GM12878 (cell line): ENCODE results near the gene LTBP4. TPM values are rescaled to one million over a fixed set of nuclear protein-coding genes. Genes with fewer than 3 reads are reported as not detected.

ENCODE experiments used
- ATAC-seq: fragments of 200-7000 bp; cut with Tn5 transposase; 3 replicates; pipeline ENCODE4 v1.9.1; 2020; ENCODE audit warnings: mild to moderate bottlenecking, moderate library complexity
- BruUV-seq: library from RNA; stranded (reverse); fragments of 400-500 nt; replicated peaks from 2 replicates; lab custom pipeline; 2021; lab: Mats Ljungman, UMichigan
- CTCF ChIA-PET: fragments of 300-600 bp; sonication (Branson Sonifier 250); formaldehyde crosslinking; extraction: SDS; loops from one replicate; lab custom pipeline; 2021; ENCODE audit warnings: inconsistent platforms; lab: Yijun Ruan, JAX
- POLR2A ChIA-PET: fragments of 350-600 bp; formaldehyde crosslinking; extraction: SDS; loops from one replicate; lab custom pipeline; 2021; ENCODE audit warnings: inconsistent platforms; lab: Charles Lee
- RAD21 ChIA-PET: fragments of 300-600 bp; sonication (Branson Sonifier 250); formaldehyde crosslinking; loops from one replicate; lab custom pipeline; 2023; ENCODE audit warnings: antibody characterized with exemption; ENCODE audit not compliant: unreplicated experiment; lab: Charles Lee
- SMC1A ChIA-PET: fragments of 300-600 bp; sonication (Branson Sonifier 250); formaldehyde crosslinking; loops from one replicate; lab custom pipeline; 2023; ENCODE audit not compliant: unreplicated experiment, uncharacterized antibody; lab: Charles Lee
- DNase-seq: peaks from one replicate; pipeline ENCODE4 v3.0.0-alpha.2; 2011; ENCODE audit warnings: low read depth, low spot score
- FAIRE-seq: peaks from 3 replicates; lab custom pipeline; 2011; peaks lifted over from hg19 to GRCh38; lab: Jason Lieb, UNC
- H2AFZ ChIP-seq: 2 replicates; pipeline ENCODE4 v1.6.0; 2011; ENCODE audit warnings: low read depth, low read length, control low read depth; ENCODE audit not compliant: control insufficient read depth
- H3K27ac ChIP-seq: 2 replicates; pipeline ENCODE4 v1.5.1; 2011; ENCODE audit warnings: control low read depth; ENCODE audit not compliant: control insufficient read depth, insufficient read depth
- H3K27me3 ChIP-seq, 2 experiments: replicated peaks in 1 of 2; 2 replicates each; pipeline versions ENCODE4 v1.6.0 to v1.6.1; 2011; ENCODE audit warnings: low read length in 1 of 2; ENCODE audit not compliant: control insufficient read depth in 2 of 2, insufficient read depth in 2 of 2
- H3K36me3 ChIP-seq, 2 experiments: 2 replicates each; pipeline ENCODE4 v1.5.1; 2011; ENCODE audit warnings: low read length in 1 of 2; ENCODE audit not compliant: control insufficient read depth in 2 of 2, insufficient read depth in 2 of 2
- H3K4me1 ChIP-seq: 2 replicates; pipeline ENCODE4 v1.6.1; 2011; ENCODE audit warnings: mild to moderate bottlenecking, low read length, moderate library complexity, mixed read lengths; ENCODE audit not compliant: control insufficient read depth, insufficient read depth
- H3K4me2 ChIP-seq: 2 replicates; pipeline ENCODE4 v1.6.0; 2011; ENCODE audit warnings: control low read depth; ENCODE audit not compliant: control insufficient read depth, insufficient read depth
- H3K4me3 ChIP-seq: fragments of 200-600 bp; sonication (generic); 2 replicates; pipeline ENCODE4 v1.5.1; 2016
- H3K79me2 ChIP-seq: 2 replicates; pipeline ENCODE4 v1.6.0; 2011; ENCODE audit warnings: low read length; ENCODE audit not compliant: control insufficient read depth, insufficient read depth
- H3K9ac ChIP-seq: 2 replicates; pipeline ENCODE4 v1.8.0; 2011; ENCODE audit warnings: low read length, control low read depth, mixed read lengths; ENCODE audit not compliant: control insufficient read depth, insufficient read depth
- H3K9me3 ChIP-seq: replicated peaks from 3 replicates; pipeline ENCODE4 v1.5.1; 2011; ENCODE audit warnings: mild to moderate bottlenecking, low read length; ENCODE audit not compliant: control insufficient read depth, insufficient read depth
- H4K20me1 ChIP-seq: 2 replicates; pipeline ENCODE4 v1.6.0; 2011; ENCODE audit not compliant: control insufficient read depth, insufficient read depth
- ATF7 ChIP-seq: fragments of 450-650 bp; IDR thresholded peaks from 2 replicates; pipeline ENCODE4 v1.6.1; 2016; ENCODE audit warnings: low read depth, mild to moderate bottlenecking
- BACH1 ChIP-seq: fragments of 450-650 bp; IDR thresholded peaks from 2 replicates; pipeline ENCODE4 v1.6.1; 2017; ENCODE audit warnings: mild to moderate bottlenecking, borderline replicate concordance
- CBX5 ChIP-seq: sonication (generic); IDR thresholded peaks from 2 replicates; pipeline ENCODE4 v1.6.1; 2016; ENCODE audit warnings: low read depth, moderate library complexity, mild to moderate bottlenecking, inconsistent platforms
- CEBPZ ChIP-seq: fragments of 150-350 bp; IDR thresholded peaks from 2 replicates; pipeline ENCODE4 v1.6.1; 2016; ENCODE audit warnings: low read depth, low read length
- CREB1 ChIP-seq: IDR thresholded peaks from 2 replicates; pipeline ENCODE4 v1.6.1; 2012; ENCODE audit warnings: low read depth, mild to moderate bottlenecking, inconsistent platforms
- ESRRA ChIP-seq: IDR thresholded peaks from 2 replicates; pipeline ENCODE4 v1.6.1; 2012; ENCODE audit warnings: mild to moderate bottlenecking, low read length, improper control_type of control experiment
- HCFC1 ChIP-seq: fragments of 150-350 bp; IDR thresholded peaks from 2 replicates; pipeline ENCODE4 v1.6.1; 2014; ENCODE audit warnings: low read length
- MEF2B ChIP-seq: fragments of 450-650 bp; IDR thresholded peaks from 2 replicates; pipeline ENCODE4 v1.6.1; 2018; ENCODE audit warnings: mild to moderate bottlenecking, moderate library complexity; ENCODE audit not compliant: partially characterized antibody, poor library complexity, severe bottlenecking
- MXI1 ChIP-seq: fragments of 150-350 bp; IDR thresholded peaks from 2 replicates; pipeline ENCODE4 v1.6.1; 2011; ENCODE audit warnings: low read depth, mild to moderate bottlenecking, inconsistent platforms, low read length, improper control_type of control experiment
- POLR2A ChIP-seq: IDR thresholded peaks from 2 replicates; pipeline ENCODE4 v1.6.1; 2011; ENCODE audit warnings: low read depth, mild to moderate bottlenecking, low read length
- RAD51 ChIP-seq: fragments of 450-650 bp; IDR thresholded peaks from 2 replicates; pipeline ENCODE4 v1.6.1; 2016; ENCODE audit warnings: moderate library complexity, mild to moderate bottlenecking, inconsistent platforms
- RB1 ChIP-seq: fragments of 450-650 bp; formaldehyde crosslinking; IDR thresholded peaks from 2 replicates; pipeline ENCODE4 v1.6.1; 2017; ENCODE audit warnings: mild to moderate bottlenecking, borderline replicate concordance
- SPI1 ChIP-seq: IDR thresholded peaks from 2 replicates; pipeline ENCODE4 v1.6.1; 2011; ENCODE audit warnings: low read depth, mild to moderate bottlenecking, low read length, moderate library complexity, borderline replicate concordance; ENCODE audit not compliant: insufficient read depth
- SREBF2 ChIP-seq: IDR thresholded peaks from 2 replicates; pipeline ENCODE4 v1.6.1; 2012; ENCODE audit warnings: mild to moderate bottlenecking, low read length
- SRF ChIP-seq, 2 experiments: IDR thresholded peaks; 2 replicates each; pipeline ENCODE4 v1.6.1; 2011; ENCODE audit warnings: low read depth in 2 of 2, low read length in 2 of 2, mild to moderate bottlenecking in 1 of 2, moderate library complexity in 1 of 2
- SUPT20H ChIP-seq: IDR thresholded peaks from 2 replicates; pipeline ENCODE4 v1.6.1; 2011; ENCODE audit warnings: low read depth, mild to moderate bottlenecking, low read length, moderate library complexity, borderline replicate concordance; ENCODE audit not compliant: control insufficient read depth
- WGBS: methylation state at CpG from one replicate; pipeline ENCODE4 v1.1.6; 2016; ENCODE audit warnings: low lambda C conversion rate; ENCODE audit not compliant: insufficient replicate concordance, insufficient coverage; ENCODE audit errors: missing lambda C conversion rate; 5-methylcytosine and 5-hydroxymethylcytosine counted together
- in situ Hi-C: fragments of 300-500 bp; cut with MboI; formaldehyde crosslinking; loops from 9 replicates; pipeline ENCODE4 v1.14.3; 2018; ENCODE audit warnings: mixed read lengths
- intact Hi-C: fragments of 100-400 bp; cut with micrococcal nuclease; formaldehyde crosslinking; loops from one replicate; pipeline ENCODE4 v1.14.2; 2022; ENCODE audit not compliant: unreplicated experiment
- polyA plus RNA-seq, 11 experiments: library from polyadenylated mRNA; depleted of rRNA in 4 of 11; unstranded in 6 of 11; stranded (reverse) in 5 of 11; fragments of >200 nt; fragmentation: Nextera tagmentation in 4 of 11; fragmentation: Illumina TruSeq in 1 of 11; extraction: Ambion mirVana in 4 of 11; extraction: Trizol in 1 of 11; gene quantifications; 1 replicate in 1 of 11; 2 replicates in 10 of 11; pipeline versions ENCODE4 v1.2.1 to v1.2.3, GENCODE V29; 2011 to 2016; ENCODE audit warnings: inconsistent platforms in 2 of 11, missing spikeins in 2 of 11, low read depth in 1 of 11
- total RNA-seq, 4 experiments: library from RNA; depleted of rRNA in 3 of 4; stranded (reverse); fragments of >200 nt in 3 of 4; fragmentation: Illumina TruSeq in 1 of 4; extraction: Trizol in 1 of 4; gene quantifications; 2 replicates each; pipeline versions ENCODE4 v1.2.1 to v1.2.3, GENCODE V29; 2013 to 2021
- TF ChIP-seq, protein P1 (sequence below): IDR thresholded peaks from 2 replicates; pipeline ENCODE4 v1.6.1; 2012; ENCODE audit warnings: mild to moderate bottlenecking, low read depth, low read length

LTBP4 gene
- total and polyA plus RNA-seq, 10 of the 15 experiments (the other 5 are each of a cell fraction or from before 2014, with no cell fraction given): 0.09 to 34.6 (median 8.5) TPM; not detected in 1

DNA sequence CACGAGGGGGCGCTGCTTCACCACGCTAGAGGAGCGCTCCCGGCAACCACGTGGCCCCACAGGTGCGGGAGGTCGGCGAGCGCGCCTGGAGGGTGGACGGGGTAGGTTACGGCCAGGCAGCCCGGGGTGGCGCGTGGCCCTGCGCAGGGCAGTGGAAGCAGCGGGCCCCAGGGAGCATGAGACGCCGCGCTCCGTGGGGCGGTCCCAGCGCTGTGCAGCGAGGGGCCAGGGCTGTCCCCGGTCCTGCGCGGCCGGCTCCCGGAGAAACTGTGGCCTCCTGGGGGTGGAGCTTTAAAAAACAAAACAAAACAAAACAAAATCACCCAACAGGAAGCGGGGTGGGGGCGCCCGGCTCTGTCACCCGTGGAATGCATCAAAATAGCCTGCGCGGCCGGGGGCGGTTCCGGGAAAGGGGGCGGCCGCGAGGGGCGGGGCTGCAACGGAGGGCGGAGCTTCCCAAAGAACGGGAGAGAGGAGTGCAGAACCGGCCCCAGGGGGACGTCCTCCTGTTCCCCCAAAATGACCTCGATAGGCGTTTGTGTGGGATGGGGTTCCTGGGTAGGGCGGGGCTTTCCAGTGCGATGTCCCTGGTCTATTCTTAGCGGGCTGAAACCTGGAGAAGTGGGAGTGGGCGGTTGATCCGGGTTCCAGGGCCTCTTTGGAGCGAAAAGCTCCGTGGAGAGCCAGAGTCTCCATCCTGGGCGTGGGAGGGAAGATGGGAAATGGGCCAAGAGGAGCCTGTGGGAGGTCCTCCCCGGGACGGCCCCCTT lies 61.9 kb downstream of the LTBP4 start:
- no TSS peak for BruUV-seq
- ATAC-seq: peak; percentile 97
- FAIRE-seq: peak; percentile 89
- ChIA-PET SMC1A (interaction anchor here (0.6 to 7.2 kb wide), 17 partner anchors 9 to 599 kb away, joined by 3 to 56 read pairs (median 3); partner anchors contain the start of genes ACTMAP, COQ8B, ITPKC and SNRPA), RAD21 (interaction anchor here (0.5 to 4.6 kb wide), 22 partner anchors 20 to 600 kb away, joined by 3 to 46 read pairs (median 5); partner anchors contain the start of genes ACTMAP, COQ8B, EGLN2 and ITPKC), POLR2A (interaction anchor here (0.6 to 1.1 kb wide), 5 partner anchors 28 to 990 kb away, joined by 3 to 6 read pairs (median 3); partner anchors contain the start of gene EGLN2), CTCF (interaction anchor here (0.6 to 6.6 kb wide), 26 partner anchors 9 to 481 kb away, joined by 3 to 76 read pairs (median 4); partner anchors contain the start of genes ACTMAP, COQ8B, EGLN2 and ITPKC)
- DNase-seq: peak; percentile 24
- peak overlapping the region; percentile 66 for H3K9ac ChIP-seq
- H3K4me3 ChIP-seq: peak overlapping the region; percentile 83
- intact Hi-C loops (loop anchor here (1.0 to 5.0 kb wide), 6 partner anchors 89 to 600 kb away; partner anchors contain the start of genes ACTMAP and SNRPA), in situ Hi-C loops (no loop called here)
- H4K20me1 ChIP-seq: no peaks in the 10 kb centered on the region
- H3K4me1 ChIP-seq: peaks cover 6% of the 10 kb centered on the region
- no peaks in the 10 kb centered on the region for H3K36me3 ChIP-seq
- H3K79me2 ChIP-seq: no peaks in the 10 kb centered on the region
- no peaks in the 10 kb centered on the region for H3K9me3 ChIP-seq
- peak overlapping the region; percentile 91 for H3K4me2 ChIP-seq
- no peak overlapping the region for H3K27ac ChIP-seq
- H3K27me3 ChIP-seq: no peaks in the 10 kb centered on the region
- H2AFZ ChIP-seq: peak overlapping the region; percentile 88
- WGBS: 0% methylated on average over 57 of the region's 60 CpGs
- no peak for TF ChIP-seq ATF7
- TF ChIP-seq SPI1: no peak
- peak; percentile 96 for TF ChIP-seq MXI1
- no peak for TF ChIP-seq SUPT20H
- no peak for TF ChIP-seq CEBPZ
- peak; percentile 77; the same call in 1 of the 2 replicates for TF ChIP-seq RB1
- TF ChIP-seq POLR2A: peak; percentile 68
- TF ChIP-seq, protein P1, sequence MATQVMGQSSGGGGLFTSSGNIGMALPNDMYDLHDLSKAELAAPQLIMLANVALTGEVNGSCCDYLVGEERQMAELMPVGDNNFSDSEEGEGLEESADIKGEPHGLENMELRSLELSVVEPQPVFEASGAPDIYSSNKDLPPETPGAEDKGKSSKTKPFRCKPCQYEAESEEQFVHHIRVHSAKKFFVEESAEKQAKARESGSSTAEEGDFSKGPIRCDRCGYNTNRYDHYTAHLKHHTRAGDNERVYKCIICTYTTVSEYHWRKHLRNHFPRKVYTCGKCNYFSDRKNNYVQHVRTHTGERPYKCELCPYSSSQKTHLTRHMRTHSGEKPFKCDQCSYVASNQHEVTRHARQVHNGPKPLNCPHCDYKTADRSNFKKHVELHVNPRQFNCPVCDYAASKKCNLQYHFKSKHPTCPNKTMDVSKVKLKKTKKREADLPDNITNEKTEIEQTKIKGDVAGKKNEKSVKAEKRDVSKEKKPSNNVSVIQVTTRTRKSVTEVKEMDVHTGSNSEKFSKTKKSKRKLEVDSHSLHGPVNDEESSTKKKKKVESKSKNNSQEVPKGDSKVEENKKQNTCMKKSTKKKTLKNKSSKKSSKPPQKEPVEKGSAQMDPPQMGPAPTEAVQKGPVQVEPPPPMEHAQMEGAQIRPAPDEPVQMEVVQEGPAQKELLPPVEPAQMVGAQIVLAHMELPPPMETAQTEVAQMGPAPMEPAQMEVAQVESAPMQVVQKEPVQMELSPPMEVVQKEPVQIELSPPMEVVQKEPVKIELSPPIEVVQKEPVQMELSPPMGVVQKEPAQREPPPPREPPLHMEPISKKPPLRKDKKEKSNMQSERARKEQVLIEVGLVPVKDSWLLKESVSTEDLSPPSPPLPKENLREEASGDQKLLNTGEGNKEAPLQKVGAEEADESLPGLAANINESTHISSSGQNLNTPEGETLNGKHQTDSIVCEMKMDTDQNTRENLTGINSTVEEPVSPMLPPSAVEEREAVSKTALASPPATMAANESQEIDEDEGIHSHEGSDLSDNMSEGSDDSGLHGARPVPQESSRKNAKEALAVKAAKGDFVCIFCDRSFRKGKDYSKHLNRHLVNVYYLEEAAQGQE: no peak
- TF ChIP-seq ESRRA: no peak
- peak; percentile 87; the same call in 1 of the 2 replicates for TF ChIP-seq BACH1
- 0 out of 2 replicates have a peak, but pooled peaks have one; percentile 12 for TF ChIP-seq CREB1
- no peak for TF ChIP-seq SREBF2
- TF ChIP-seq HCFC1: no peak
- TF ChIP-seq SRF (IDR thresholded peaks at IDR 0.05; ENCODE audit: low read depth in 2 of 2, low read length in 2 of 2): no peak
- no peak for TF ChIP-seq CBX5
- TF ChIP-seq MEF2B: peak; percentile 72
- peak; percentile 76 for TF ChIP-seq RAD51
